Stimulated activated memory B cell treated with anti-CD40 and anti-IgM and Interleukin-4, amounts not matched to agents 10 μg/mL and 1 μg/mL and 100 μg/mL, for 72 hours (primary cell): ENCODE measurements around the gene MBD5.

ENCODE experiments used
- ATAC-seq: fragments of 150-1000 bp; cut with Tn5 transposase; 2 replicates; pipeline ENCODE4 v1.10.0; 2021
- H3K27ac Mint-ChIP-seq: one replicate; pipeline ENCODE4 v1.8.0; 2022; ENCODE audit warnings: mild to moderate bottlenecking, mixed read lengths
- H3K27me3 Mint-ChIP-seq: one replicate; pipeline ENCODE4 v1.8.0; 2022; ENCODE audit warnings: mixed read lengths
- H3K36me3 Mint-ChIP-seq: one replicate; pipeline ENCODE4 v1.8.0; 2022; ENCODE audit warnings: mixed read lengths
- H3K4me1 Mint-ChIP-seq: one replicate; pipeline ENCODE4 v1.8.0; 2022; ENCODE audit warnings: mixed read lengths
- H3K4me3 Mint-ChIP-seq: one replicate; pipeline ENCODE4 v1.8.0; 2022; ENCODE audit warnings: mild to moderate bottlenecking, moderate library complexity, mixed read lengths
- H3K9me3 Mint-ChIP-seq: one replicate; pipeline ENCODE4 v1.8.0; 2022; ENCODE audit warnings: mixed read lengths

Gene MBD5

DNA sequence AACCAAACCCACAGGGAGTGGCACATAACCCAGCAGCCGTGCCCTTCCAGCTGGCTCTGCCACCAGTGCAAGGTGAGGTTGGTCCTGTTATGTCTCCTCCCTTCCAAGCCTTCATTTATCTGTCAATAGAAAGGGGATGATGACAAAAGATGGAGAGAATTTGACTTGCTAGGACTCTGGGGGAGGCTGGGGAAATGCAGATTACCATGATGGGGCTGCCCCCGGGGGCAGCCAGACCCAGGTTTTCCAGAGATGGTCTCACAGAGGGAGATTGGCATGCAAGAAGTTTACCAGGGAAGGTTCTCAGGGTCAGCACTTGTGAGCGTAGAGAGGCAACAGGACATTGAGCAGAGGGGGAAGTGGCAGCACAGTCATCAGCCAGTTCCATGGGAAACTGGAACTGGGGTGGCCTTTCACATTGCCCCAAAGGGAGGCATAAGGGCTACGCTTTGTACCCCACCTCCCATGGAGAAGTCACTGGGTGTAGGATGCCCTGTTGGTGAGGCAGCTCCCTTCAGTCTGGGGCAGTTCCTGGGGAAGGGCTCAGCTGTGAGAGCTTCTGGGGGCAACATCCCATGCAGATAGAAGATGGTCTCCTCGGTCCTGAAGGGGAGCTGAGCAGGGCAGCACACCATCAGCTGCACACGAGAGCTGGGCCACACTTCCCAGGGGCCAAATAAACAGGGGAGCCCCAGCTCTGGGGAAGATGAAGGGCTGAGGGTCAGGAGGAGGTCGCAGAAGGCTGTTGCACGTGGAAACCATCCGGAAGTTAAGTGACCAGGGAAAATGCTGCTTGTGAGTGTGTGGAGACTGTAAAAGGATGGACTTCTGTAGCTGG lies 505.8 kb downstream of the MBD5 start:
- Mint-ChIP-seq H3K27ac (no peak overlapping the region), H3K4me3 (no peak overlapping the region), H3K36me3 (no peaks in the 10 kb centered on the region), H3K9me3 (no peaks in the 10 kb centered on the region), H3K4me1 (peaks cover 5% of the 10 kb centered on the region), H3K27me3 (peaks cover 7% of the 10 kb centered on the region)
- ATAC-seq: no peak

DNA sequence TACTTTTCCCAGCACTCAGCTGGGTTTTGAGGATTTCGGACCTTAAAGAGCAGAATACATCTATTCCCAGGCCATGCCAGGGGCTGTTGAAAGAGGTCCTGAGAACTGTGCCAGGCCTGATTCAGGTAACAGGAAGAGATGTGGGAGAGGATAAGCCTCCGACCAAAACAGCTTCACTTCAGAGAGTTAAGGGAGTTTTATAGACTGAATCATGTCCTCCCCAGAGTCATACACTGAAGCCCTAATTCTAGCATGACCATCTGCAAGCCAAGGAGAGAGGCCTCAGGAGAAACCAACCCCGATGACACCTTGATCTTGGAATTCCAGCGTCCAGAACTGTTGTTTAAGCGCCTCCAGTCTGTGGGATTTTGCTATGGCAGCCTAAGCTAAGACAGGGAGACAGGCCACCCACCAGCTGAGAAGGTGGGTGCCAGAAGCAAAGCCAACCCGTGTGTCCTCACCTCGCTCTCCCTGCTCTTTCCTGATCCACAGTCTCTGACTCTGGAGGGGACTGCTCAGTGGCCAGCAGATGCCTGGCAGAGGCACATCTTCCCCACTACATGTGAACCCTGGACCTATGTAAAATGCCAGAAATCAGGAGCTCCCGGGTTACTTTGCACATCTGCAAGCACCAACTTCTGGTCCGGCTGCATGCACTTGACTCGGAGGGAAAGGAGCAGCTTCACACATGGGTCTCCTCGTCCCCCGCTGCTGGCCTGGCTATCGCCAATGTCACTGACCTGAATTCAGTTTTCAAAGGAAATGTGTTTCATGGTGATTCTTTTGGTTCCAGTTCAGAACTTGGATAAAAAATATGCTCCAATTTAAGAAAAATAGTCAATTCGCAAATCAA lies 506.8 kb downstream of the MBD5 start:
- Mint-ChIP-seq H3K27ac (no peak overlapping the region), H3K4me3 (no peak overlapping the region), H3K9me3 (no peaks in the 10 kb centered on the region), H3K4me1 (peaks cover 5% of the 10 kb centered on the region), H3K36me3 (no peaks in the 10 kb centered on the region), H3K27me3 (peaks cover 7% of the 10 kb centered on the region)
- ATAC-seq: no peak

DNA sequence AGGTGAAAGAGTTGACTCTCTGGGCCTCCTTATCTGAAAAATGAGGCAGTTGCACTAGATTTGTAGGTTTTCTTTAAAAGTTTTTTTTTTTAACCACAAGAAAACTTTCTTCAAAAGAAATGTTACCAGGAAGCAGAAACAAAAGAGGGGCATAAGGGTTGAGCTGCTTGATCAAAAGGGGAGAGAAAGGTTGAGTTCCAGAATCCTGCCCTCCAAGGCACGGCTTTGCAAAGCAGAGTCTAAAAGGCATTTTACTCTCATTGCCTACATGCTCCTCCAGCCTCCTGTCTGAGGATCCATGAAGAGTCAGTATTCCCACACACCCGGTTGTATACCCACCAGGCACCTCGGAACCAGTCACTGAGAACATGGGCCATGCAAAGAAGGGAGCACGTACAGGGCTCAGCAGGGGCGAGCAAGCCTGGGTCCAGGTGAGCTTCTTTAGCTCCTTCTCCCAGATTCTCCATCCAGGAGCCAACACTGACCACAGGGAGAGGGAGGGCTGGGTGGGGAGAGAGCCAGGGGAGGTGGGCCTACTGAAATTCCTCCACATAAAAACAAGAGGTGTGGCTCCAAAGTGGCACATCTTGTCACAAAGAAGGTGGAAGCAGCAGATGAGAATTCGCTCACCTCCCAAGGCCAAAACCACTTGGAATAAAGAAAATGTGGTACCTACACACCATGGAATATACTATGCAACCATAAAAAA lies 507.6 kb downstream of the MBD5 start:
- Mint-ChIP-seq H3K4me1 (peaks cover 5% of the 10 kb centered on the region), H3K36me3 (no peaks in the 10 kb centered on the region), H3K27me3 (peaks cover 7% of the 10 kb centered on the region), H3K27ac (no peak overlapping the region), H3K4me3 (no peak overlapping the region), H3K9me3 (no peaks in the 10 kb centered on the region)
- no peak for ATAC-seq

DNA sequence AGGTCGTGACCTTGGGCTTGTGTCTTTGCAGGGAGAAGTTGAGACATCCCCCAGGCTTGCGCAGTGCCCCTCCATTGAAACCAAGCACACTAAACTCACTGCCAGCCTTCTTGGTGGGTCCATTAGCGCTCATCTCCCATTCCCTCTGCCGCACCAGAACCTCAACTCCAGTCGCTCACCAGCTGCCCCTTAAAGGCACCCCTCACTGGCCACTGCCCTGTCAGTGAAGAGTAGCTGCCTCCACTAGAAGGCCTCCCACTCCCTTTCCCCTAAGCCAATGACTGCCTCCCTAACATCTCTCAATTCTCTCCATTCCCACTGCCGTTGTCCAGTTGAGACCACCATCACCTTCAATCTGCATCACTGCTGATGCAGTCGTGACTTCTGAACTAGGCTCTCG lies 508.9 kb downstream of the MBD5 start:
- Mint-ChIP-seq H3K4me3 (no peak overlapping the region), H3K27me3 (peaks cover 7% of the 10 kb centered on the region), H3K36me3 (no peaks in the 10 kb centered on the region), H3K9me3 (no peaks in the 10 kb centered on the region), H3K4me1 (peaks cover 1% of the 10 kb centered on the region), H3K27ac (no peak overlapping the region)
- ATAC-seq: no peak

DNA sequence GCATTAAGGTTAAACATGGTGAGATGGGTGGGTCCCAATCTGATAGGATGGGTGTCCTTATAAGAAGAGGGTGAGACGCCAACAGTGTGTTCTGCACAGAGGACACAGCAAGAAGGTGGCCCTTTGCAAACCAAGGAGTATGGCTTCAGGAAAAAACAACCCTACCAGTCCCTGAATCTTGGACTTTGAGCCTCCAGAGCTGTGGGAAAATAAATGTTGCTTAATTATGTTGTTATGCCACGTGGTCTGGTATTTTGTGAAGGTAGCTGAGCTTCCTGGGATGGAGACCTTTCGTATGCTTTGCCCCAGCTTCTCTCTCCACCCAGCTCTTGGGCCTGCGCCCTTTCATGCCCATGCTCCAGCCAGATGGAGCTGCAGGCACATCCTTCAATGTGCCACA lies 509.5 kb downstream of the MBD5 start:
- Mint-ChIP-seq H3K27ac (no peak overlapping the region), H3K9me3 (no peaks in the 10 kb centered on the region), H3K36me3 (no peaks in the 10 kb centered on the region), H3K27me3 (peaks cover 7% of the 10 kb centered on the region), H3K4me3 (no peak overlapping the region), H3K4me1 (no peaks in the 10 kb centered on the region)
- ATAC-seq: no peak

DNA sequence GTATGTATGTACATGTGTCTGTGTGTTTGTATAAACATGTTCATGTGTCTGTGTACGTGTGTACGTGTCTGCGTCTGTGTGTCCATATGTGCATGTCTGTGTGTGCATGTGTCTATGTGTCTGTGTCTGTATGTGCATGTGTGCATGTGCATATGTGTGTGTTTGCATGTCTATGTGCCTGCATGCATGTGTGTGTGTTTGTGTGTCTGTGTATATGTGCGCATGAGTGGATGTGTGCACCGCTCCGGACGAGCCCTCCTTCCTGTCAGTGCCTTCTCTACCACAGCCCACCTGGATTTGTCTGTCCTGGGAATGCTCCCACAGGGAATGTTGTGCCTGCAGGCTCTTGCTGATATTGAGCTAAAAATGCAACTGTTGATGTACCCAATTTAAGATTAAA lies 510.3 kb downstream of the MBD5 start:
- H3K4me3 Mint-ChIP-seq: no peak overlapping the region
- ATAC-seq: no peak
- H3K27me3 Mint-ChIP-seq: peaks cover 5% of the 10 kb centered on the region
- no peaks in the 10 kb centered on the region for H3K9me3 Mint-ChIP-seq
- no peaks in the 10 kb centered on the region for H3K4me1 Mint-ChIP-seq
- H3K36me3 Mint-ChIP-seq: no peaks in the 10 kb centered on the region
- H3K27ac Mint-ChIP-seq: no peak overlapping the region

DNA sequence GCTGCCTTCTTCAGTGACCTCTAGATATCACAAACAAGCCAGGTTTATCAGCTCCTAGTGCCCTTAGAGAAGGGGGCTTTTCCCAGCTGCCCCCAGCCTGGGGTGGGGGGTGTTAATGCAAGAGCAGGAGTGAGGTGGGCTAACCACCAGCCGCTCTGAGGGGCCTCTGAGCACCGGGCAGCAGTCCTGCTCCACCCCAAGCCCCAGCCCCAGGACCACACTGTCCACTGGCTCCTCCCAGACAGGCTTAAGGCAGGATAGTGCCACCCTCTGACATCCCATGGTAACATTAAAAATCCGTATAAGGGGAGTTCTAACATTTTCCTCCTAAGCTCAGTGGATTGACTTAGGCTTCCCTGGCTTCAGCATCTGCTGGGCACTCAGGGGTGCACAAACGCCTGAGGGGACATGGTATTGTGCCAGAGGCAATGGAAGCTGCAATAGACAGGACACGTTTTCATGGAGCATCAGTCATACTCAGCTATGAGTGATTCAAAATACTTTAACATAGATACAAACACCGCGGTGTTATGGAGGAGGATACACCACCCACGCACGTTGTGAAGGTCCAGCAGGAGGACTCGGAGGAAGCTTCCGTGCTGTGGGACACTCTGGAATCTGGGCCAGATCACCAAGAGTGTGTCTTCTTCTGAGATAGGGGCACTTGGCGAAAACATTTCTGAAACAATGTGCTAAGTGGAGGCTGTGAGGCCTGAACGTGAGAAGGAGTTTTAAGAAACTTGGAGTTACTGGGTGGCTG lies 511.0 kb downstream of the MBD5 start:
- Mint-ChIP-seq H3K4me1 (no peaks in the 10 kb centered on the region), H3K27me3 (no peaks in the 10 kb centered on the region), H3K27ac (no peak overlapping the region), H3K4me3 (no peak overlapping the region), H3K36me3 (no peaks in the 10 kb centered on the region), H3K9me3 (no peaks in the 10 kb centered on the region)
- ATAC-seq: no peak

DNA sequence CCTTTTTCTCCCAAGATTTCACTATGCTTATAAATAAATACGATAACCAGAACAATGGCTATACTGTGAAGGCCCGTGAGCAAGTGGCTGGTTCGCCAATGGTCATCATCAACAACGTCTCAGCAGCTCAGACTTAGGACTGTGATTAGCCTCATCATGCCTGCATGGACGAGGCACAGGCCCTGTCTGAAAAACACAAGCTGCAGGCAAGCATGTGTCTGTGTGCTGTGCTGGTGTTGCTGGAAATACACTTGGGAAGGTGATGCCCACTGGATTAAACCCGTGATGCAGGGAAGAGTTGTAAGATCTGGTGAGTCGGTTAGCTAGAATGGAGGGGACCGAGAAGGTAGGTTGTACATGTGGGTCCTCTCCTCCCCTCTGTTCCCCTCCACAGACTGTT lies 512.1 kb downstream of the MBD5 start:
- H3K4me1 Mint-ChIP-seq: no peaks in the 10 kb centered on the region
- no peak overlapping the region for H3K4me3 Mint-ChIP-seq
- H3K27me3 Mint-ChIP-seq: peaks cover 3% of the 10 kb centered on the region
- H3K36me3 Mint-ChIP-seq: no peaks in the 10 kb centered on the region
- no peaks in the 10 kb centered on the region for H3K9me3 Mint-ChIP-seq
- no peak for ATAC-seq
- no peak overlapping the region for H3K27ac Mint-ChIP-seq

DNA sequence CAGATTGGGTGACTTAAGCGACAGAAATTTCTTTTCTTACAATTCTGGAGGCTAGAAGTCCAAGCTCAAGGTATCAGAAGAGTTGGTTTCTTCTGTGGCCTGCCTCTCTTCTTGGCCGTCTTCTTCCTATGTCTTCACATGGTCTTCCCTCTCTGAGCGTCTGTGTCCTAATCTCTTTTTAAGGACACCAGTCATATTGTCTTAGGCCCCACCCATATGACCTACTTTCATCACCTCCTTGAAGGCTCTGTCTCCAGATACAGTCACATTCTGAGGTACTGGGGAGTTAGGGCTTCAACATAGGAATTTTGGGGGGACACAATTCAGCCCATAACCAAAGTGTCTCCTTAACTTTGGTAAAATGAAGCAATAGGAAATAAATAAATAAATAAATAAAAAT lies 512.8 kb downstream of the MBD5 start:
- no peaks in the 10 kb centered on the region for H3K36me3 Mint-ChIP-seq
- H3K27ac Mint-ChIP-seq: no peak overlapping the region
- H3K9me3 Mint-ChIP-seq: no peaks in the 10 kb centered on the region
- H3K27me3 Mint-ChIP-seq: peaks cover 6% of the 10 kb centered on the region
- no peaks in the 10 kb centered on the region for H3K4me1 Mint-ChIP-seq
- ATAC-seq: no peak
- no peak overlapping the region for H3K4me3 Mint-ChIP-seq

DNA sequence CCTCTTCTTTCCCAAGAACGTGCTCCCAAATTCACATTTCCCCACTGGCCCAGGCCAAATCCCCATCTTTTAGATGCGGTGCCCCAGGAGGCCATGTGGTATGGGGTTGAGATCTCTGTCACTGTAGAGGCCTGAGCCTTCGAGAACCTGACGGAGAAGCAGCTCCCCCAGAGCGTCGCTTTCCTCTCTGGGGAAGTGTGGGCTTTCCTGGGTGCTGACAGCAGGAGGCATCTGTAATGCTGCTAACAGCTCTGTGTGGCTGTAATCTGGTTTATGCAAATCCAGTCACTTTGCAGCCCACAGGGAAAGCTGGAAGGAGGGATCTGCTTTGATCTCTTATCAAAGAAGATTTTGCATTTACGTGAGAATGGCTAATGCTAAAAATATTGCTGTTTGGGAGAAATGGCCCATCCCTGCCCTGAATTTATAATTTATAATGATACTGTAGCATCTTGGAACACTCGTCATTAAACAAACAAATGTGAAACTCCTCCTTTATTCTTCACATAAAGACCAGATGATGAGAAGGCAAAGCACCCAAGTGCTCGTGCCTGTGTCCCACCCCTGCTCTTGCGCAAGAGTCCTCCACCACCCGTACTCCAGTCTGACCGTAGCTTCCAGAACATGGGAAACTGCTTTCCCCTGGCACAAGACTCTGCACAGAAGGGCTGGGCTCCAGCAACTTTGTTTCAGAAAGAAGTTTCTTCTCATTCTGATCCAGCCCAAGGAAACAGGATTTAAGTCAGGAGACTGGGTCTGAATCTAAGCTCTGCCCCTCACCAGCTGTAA lies 513.7 kb downstream of the MBD5 start:
- Mint-ChIP-seq H3K27ac (no peak overlapping the region), H3K27me3 (peaks cover 6% of the 10 kb centered on the region), H3K9me3 (no peaks in the 10 kb centered on the region), H3K4me3 (no peak overlapping the region), H3K4me1 (no peaks in the 10 kb centered on the region), H3K36me3 (no peaks in the 10 kb centered on the region)
- no peak for ATAC-seq

DNA sequence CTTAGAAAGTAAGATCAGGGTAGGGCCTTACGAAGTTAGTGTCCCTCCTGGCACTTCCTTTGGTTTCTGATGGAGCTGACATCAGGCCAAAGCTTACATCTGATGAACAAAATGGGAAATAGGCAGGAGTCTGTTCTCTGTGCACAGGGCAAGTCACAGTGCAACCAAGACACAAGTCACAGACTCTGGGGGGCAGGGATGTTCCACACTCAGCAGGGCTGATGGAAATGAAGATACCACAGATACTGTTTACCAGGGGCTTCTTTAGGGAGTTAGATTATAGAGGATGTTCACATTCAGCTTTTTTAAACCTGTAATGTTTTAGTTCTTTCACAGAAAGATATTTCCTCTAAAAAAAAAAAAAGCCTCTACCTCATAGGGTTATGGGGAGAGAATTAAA lies 517.5 kb downstream of the MBD5 start:
- H3K4me1 Mint-ChIP-seq: peaks cover 8% of the 10 kb centered on the region
- H3K9me3 Mint-ChIP-seq: no peaks in the 10 kb centered on the region
- no peak overlapping the region for H3K27ac Mint-ChIP-seq
- no peak for ATAC-seq
- H3K4me3 Mint-ChIP-seq: no peak overlapping the region
- peaks cover 6% of the 10 kb centered on the region for H3K27me3 Mint-ChIP-seq
- H3K36me3 Mint-ChIP-seq: no peaks in the 10 kb centered on the region

DNA sequence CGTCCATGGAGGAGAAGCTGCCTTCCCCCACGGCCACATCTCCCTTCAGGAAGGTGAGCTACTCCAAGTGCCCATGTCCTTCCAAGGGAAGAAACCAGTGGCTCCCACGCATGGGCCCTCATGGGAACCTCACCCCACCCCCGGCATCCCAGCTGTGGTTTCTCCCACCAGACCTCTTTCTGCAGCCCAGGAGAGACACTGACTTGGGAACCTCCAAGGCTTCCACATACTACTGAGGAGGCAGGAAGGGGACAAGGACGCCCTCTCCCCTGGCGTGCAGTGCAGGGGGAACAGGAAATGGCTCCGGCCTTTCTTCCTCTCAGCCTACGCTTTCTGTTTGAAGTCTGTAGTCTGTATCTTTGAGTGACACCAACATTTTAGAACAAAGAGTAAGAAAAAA lies 519.1 kb downstream of the MBD5 start:
- Mint-ChIP-seq H3K27ac (no peak overlapping the region), H3K27me3 (peaks cover 6% of the 10 kb centered on the region), H3K4me3 (no peak overlapping the region), H3K36me3 (no peaks in the 10 kb centered on the region), H3K4me1 (peaks cover 8% of the 10 kb centered on the region), H3K9me3 (no peaks in the 10 kb centered on the region)
- ATAC-seq: no peak

DNA sequence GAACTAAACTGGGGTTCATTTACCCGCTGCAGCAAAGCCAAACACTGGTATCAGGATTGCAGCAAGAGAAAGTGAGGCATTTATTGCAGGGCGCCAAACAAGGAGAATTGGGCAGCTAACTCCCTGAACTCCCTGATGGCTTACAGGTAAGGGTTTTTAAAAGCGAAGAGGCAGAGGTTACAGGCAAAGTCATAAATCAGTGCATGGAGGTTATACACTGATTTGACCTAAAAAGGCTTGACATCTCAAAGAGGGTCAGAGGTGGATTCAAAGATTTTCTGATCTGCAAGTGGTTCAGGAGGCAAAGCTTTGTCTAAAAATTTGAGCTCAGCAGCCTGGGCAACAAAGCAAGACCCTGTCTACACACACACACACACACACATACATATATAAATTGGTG lies 520.9 kb downstream of the MBD5 start:
- Mint-ChIP-seq H3K4me1 (peaks cover 15% of the 10 kb centered on the region), H3K9me3 (no peaks in the 10 kb centered on the region), H3K27ac (no peak overlapping the region), H3K36me3 (no peaks in the 10 kb centered on the region), H3K27me3 (peaks cover 6% of the 10 kb centered on the region), H3K4me3 (no peak overlapping the region)
- ATAC-seq: no peak

DNA sequence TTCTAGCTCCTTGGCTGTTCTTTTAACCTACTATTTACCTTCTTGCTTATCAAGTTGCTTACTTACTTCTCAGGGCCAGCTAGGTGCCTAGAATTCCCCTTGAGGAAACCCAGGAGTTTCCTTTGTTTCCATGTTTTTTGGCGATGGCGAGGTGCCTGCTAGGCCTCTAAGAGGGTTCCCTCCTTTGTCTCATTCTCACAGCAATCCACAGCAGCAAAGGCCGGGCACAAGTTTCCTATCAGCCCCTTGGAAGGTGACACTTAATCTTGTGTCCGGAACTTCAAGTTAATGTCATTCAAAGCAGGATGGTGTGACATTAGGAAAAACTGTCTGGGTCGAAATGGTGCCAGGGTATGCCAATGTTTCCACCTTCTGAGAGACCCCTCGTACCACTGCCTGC lies 521.7 kb downstream of the MBD5 start:
- H3K4me3 Mint-ChIP-seq: no peak overlapping the region
- ATAC-seq: no peak
- peaks cover 6% of the 10 kb centered on the region for H3K27me3 Mint-ChIP-seq
- no peaks in the 10 kb centered on the region for H3K9me3 Mint-ChIP-seq
- no peak overlapping the region for H3K27ac Mint-ChIP-seq
- peaks cover 16% of the 10 kb centered on the region for H3K4me1 Mint-ChIP-seq
- no peaks in the 10 kb centered on the region for H3K36me3 Mint-ChIP-seq
